HL-60 (cell line): ENCODE data around the gene LMF1.

Source experiments
- POLR2AphosphoS5 ChIP-seq: IDR thresholded peaks from 2 replicates; pipeline ENCODE4 v1.6.1; 2012; ENCODE audit warnings: low read depth
- TF ChIP-seq, protein P1 (sequence below): IDR thresholded peaks from one replicate; pipeline ENCODE4 v1.5.1; 2011; ENCODE audit warnings: low read length, control low read depth, inconsistent platforms; ENCODE audit not compliant: insufficient read depth
- TF ChIP-seq, protein P2 (sequence below): IDR thresholded peaks from 2 replicates; pipeline ENCODE4 v1.6.1; 2012; ENCODE audit warnings: low read depth; ENCODE audit not compliant: insufficient replicate concordance

DNA sequence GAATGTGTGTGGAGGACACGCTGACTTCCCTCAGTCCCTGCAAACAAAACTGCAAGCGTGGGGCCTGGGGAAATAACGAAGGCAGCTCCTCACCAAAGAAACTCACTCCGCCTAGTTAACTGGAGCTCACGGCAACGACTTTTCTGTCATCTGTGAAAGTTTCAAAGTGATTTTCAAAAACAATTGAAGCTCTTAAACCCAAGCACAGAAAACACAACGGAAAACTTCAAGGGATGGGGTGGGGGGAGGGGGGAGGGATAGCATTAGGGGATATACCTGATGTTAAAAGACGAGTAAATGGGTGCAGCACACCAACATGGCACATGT lies 167.1 kb downstream of the LMF1 start:
- TF ChIP-seq, protein P1, sequence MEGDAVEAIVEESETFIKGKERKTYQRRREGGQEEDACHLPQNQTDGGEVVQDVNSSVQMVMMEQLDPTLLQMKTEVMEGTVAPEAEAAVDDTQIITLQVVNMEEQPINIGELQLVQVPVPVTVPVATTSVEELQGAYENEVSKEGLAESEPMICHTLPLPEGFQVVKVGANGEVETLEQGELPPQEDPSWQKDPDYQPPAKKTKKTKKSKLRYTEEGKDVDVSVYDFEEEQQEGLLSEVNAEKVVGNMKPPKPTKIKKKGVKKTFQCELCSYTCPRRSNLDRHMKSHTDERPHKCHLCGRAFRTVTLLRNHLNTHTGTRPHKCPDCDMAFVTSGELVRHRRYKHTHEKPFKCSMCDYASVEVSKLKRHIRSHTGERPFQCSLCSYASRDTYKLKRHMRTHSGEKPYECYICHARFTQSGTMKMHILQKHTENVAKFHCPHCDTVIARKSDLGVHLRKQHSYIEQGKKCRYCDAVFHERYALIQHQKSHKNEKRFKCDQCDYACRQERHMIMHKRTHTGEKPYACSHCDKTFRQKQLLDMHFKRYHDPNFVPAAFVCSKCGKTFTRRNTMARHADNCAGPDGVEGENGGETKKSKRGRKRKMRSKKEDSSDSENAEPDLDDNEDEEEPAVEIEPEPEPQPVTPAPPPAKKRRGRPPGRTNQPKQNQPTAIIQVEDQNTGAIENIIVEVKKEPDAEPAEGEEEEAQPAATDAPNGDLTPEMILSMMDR: no peak
- TF ChIP-seq, protein P2, sequence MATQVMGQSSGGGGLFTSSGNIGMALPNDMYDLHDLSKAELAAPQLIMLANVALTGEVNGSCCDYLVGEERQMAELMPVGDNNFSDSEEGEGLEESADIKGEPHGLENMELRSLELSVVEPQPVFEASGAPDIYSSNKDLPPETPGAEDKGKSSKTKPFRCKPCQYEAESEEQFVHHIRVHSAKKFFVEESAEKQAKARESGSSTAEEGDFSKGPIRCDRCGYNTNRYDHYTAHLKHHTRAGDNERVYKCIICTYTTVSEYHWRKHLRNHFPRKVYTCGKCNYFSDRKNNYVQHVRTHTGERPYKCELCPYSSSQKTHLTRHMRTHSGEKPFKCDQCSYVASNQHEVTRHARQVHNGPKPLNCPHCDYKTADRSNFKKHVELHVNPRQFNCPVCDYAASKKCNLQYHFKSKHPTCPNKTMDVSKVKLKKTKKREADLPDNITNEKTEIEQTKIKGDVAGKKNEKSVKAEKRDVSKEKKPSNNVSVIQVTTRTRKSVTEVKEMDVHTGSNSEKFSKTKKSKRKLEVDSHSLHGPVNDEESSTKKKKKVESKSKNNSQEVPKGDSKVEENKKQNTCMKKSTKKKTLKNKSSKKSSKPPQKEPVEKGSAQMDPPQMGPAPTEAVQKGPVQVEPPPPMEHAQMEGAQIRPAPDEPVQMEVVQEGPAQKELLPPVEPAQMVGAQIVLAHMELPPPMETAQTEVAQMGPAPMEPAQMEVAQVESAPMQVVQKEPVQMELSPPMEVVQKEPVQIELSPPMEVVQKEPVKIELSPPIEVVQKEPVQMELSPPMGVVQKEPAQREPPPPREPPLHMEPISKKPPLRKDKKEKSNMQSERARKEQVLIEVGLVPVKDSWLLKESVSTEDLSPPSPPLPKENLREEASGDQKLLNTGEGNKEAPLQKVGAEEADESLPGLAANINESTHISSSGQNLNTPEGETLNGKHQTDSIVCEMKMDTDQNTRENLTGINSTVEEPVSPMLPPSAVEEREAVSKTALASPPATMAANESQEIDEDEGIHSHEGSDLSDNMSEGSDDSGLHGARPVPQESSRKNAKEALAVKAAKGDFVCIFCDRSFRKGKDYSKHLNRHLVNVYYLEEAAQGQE: no peak
- TF ChIP-seq POLR2AphosphoS5: no peak
